ENCODE data around the gene SH3PXD2A. TPM values are rescaled to one million over a fixed set of nuclear protein-coding genes. Genes with fewer than 3 reads are reported as not detected.
A peak's percentile ranks its signal among the peaks of the same experiment; 100 is the strongest.
"Not testable (repeated sequence)": the region's sequence is repeated elsewhere in the genome, so short reads cannot be mapped to it uniquely, and the experiment has no call there.

The SH3PXD2A gene
- total RNA-seq, 4 donors from 2014 or later: 12.1 to 68.5 (median 21.7) TPM

- peak overlapping the region in 2 of 4 donors; percentile 19 to 37 for H3K27ac ChIP-seq
- no peaks in the 10 kb centered on the region for H3K9me3 ChIP-seq
- H3K4me1 ChIP-seq: peaks cover 0 to 37% (median 6%) of the 10 kb centered on the region in 4 donors
- TF ChIP-seq, protein P1, sequence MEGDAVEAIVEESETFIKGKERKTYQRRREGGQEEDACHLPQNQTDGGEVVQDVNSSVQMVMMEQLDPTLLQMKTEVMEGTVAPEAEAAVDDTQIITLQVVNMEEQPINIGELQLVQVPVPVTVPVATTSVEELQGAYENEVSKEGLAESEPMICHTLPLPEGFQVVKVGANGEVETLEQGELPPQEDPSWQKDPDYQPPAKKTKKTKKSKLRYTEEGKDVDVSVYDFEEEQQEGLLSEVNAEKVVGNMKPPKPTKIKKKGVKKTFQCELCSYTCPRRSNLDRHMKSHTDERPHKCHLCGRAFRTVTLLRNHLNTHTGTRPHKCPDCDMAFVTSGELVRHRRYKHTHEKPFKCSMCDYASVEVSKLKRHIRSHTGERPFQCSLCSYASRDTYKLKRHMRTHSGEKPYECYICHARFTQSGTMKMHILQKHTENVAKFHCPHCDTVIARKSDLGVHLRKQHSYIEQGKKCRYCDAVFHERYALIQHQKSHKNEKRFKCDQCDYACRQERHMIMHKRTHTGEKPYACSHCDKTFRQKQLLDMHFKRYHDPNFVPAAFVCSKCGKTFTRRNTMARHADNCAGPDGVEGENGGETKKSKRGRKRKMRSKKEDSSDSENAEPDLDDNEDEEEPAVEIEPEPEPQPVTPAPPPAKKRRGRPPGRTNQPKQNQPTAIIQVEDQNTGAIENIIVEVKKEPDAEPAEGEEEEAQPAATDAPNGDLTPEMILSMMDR (IDR thresholded peaks at IDR 0.05): no peak
- peak in 1 of 3 donors; percentile 48 for DNase-seq
- H3K4me3 ChIP-seq: no peak overlapping the region
- H3K27me3 ChIP-seq: no peaks in the 10 kb centered on the region
- peaks cover 0 to 5% (median 0%) of the 10 kb centered on the region in 3 donors for H3K36me3 ChIP-seq
Measured at GRCh38 chr10:103763374-103764202, 91.8 kb downstream of the SH3PXD2A start.

DNA sequence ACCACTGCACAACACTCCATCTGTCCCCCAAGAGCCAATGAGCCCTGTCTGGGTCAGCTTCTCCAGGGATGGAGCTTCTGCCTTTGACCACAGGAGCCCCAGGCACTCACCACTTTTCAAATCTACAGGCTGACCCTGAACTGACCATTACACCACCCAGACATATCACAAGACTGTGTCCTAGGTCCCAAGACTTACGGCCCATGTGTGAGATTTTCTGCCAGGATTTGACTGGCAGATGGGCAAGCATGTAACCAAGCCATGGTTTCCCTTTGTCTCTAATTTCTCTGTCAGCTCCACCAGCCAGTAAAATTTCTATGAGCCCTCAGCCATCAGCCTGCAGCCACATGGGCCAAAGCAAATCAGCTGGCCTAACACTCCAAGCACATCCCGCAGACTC is 92.5 kb downstream of the SH3PXD2A start:
- no peaks in the 10 kb centered on the region for H3K9me3 ChIP-seq
- no peak overlapping the region for H3K27ac ChIP-seq
- no peaks in the 10 kb centered on the region for H3K27me3 ChIP-seq
- H3K4me3 ChIP-seq: no peak overlapping the region
- no peak for TF ChIP-seq POLR2A (IDR thresholded peaks at IDR 0.05)
- TF ChIP-seq, protein P1 (IDR thresholded peaks at IDR 0.05): no peak
- H3K4me1 ChIP-seq: peaks cover 0 to 44% (median 6%) of the 10 kb centered on the region in 4 donors
- DNase-seq: no peak
- H3K36me3 ChIP-seq: peaks cover 0 to 5% (median 0%) of the 10 kb centered on the region in 3 donors

DNA sequence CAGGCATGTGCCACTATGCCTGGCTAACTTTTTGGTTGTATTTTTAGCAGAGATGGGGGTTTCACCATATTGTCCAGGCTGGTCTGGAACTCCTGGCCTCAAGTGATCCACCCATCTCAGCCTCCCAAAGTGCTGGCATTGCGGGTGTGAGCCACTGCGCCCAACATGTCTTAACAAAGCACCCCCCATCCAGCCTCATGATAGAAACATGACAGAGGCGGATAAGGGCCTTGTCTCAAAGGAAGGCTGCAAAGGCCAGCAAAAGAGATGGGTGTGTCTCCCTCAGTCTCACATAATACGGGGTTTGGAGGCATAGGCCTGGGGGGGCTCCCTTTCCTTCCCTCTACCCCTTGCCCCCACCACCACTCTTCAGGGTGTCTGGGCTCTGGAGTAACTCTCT is 93.2 kb downstream of the SH3PXD2A start:
- Histone ChIP-seq H3K27ac (no peak overlapping the region), H3K4me3 (no peak overlapping the region), H3K4me1 (peaks cover 0 to 50% (median 6%) of the 10 kb centered on the region in 4 donors), H3K9me3 (no peaks in the 10 kb centered on the region), H3K27me3 (no peaks in the 10 kb centered on the region), H3K36me3 (peaks cover 0 to 5% (median 0%) of the 10 kb centered on the region in 3 donors)
- TF ChIP-seq POLR2A (IDR thresholded peaks at IDR 0.05): no peak
- TF ChIP-seq, protein P1 (IDR thresholded peaks at IDR 0.05): no peak
- no peak for DNase-seq

- Histone ChIP-seq H3K27ac (no peak overlapping the region), H3K4me1 (peaks cover 0 to 50% (median 6%) of the 10 kb centered on the region in 4 donors), H3K36me3 (peaks cover 0 to 5% (median 0%) of the 10 kb centered on the region in 3 donors), H3K27me3 (no peaks in the 10 kb centered on the region), H3K9me3 (no peaks in the 10 kb centered on the region), H3K4me3 (no peak overlapping the region)
- TF ChIP-seq, protein P1 (IDR thresholded peaks at IDR 0.05): no peak
- TF ChIP-seq POLR2A (IDR thresholded peaks at IDR 0.05): no peak
- DNase-seq: no peak
Measured at GRCh38 chr10:103761075-103761920, 94.1 kb downstream of the SH3PXD2A start.

GRCh38 chr10:103760233-103760632 is 95.1 kb downstream of the SH3PXD2A start:
- Histone ChIP-seq H3K27ac (peak overlapping the region in 2 of 4 donors; percentile 70 to 75), H3K4me1 (peaks cover 0 to 50% (median 6%) of the 10 kb centered on the region in 4 donors)
- not testable (repeated sequence) for H3K4me3 ChIP-seq, H3K9me3 ChIP-seq, H3K27me3 ChIP-seq, H3K36me3 ChIP-seq, DNase-seq

Measured in Peyer's patch (tissue), 4 donors.